ENCODE data around the gene HOXB2.

HOXB2 gene

GRCh38 chr17:48552466-48553189 is 7.7 kb upstream of the HOXB2 start:
- no peak for DNase-seq (ENCODE audit: low read depth in 2 of 2)

GRCh38 chr17:48551596-48552465 is 6.9 kb upstream of the HOXB2 start:
- no peak for DNase-seq (ENCODE audit: low read depth in 2 of 2)

DNA sequence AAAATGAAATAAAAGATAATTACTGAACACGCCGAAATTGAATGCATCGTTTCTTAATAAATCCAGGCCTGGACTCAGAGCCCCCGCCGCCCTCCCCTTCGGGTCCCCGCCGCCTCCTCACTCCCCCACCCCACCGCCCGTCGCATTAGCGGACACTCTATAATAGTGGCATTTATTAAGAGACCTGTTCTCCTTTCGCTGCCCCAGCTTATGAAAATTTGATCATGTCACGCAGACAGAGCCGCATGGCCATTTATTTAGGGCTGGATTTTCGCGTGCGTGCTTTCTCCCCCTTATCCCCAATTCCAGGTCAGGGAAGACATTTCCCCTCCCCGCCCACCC is 6.3 kb upstream of the HOXB2 start:
- no peak for DNase-seq (ENCODE audit: low read depth in 2 of 2)

DNA sequence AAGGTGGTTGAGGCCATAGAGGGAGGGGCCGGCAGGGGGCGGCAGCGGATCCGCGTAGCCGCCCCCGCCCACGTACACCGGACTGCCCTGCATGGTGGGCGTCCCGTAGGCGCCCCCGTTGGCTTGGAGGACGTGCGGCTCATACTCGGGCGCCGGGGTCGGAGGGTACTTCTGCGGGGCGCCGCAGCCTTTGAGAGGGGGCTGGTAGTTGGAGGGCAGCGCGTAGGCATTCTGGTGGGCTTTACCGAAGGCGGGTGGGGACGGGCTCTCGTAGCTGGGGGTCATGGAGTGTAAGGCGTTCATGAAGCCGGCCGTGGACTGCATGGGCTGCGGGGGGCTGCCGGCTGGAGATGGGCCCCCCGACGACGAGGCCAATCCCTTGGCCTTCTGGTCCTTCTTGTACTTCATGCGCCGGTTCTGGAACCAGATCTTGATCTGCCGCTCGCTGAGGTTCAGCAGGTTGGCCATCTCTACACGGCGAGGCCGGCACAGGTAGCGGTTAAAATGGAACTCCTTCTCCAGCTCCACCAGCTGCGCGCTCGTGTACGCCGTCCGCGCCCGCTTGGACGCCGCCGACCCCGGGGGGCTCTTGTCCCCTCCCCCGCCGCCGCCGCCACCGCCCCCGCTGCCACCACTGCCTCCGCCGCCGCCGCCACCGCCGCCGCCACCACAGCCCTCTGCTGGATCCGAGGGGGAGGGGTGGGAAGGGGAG is 5.7 kb upstream of the HOXB2 start:
- DNase-seq (ENCODE audit: low read depth in 2 of 2), result no peak

DNA sequence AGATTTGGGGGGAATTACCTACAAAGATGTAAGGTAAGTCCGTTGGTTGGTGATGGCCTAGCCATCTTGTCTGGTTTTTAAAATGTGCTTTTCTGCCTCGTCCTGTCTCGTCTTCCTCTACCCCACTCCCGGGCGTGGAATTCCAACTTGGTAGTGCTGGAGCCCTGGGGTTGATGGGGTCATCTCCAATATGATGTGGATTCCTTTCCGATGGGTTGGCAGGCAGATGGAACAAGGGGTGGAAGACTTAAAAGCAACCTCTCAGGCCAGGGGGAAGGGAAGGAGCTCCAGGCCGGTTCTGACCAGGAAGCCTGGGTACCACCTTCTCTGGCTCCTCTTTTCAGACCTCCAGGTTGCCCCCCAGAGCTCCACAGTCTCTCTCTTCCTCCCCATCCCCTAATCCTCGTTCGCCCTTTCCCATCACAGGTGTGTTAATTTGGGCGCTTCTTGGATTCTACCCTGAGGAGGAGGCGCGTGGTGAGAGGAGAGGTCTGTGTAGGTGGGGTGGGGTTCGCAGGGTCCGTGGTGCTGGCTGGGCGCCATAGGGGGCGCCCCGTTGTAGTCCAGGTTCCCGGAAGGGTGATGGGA is 5.1 kb upstream of the HOXB2 start:
- no peak for DNase-seq (ENCODE audit: low read depth in 2 of 2)

DNA sequence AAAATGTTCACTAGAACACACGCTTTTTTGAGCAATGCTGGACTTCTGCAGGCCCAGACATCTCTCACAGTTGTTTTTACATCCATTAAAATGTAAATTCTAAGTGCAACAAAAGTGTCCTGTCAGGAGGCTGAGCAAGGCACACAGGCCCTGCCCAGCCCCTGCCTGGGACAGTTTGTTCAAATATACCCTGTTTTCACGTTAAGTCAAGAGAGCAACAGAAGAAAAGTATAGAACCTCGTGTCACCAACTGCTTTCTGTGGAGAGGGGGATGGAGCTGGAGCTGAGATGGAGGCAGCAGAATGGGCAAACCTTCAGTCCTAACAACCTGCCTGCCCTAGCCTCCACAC is 4.3 kb upstream of the HOXB2 start:
- DNase-seq (ENCODE audit: low read depth in 2 of 2), result no peak

DNA sequence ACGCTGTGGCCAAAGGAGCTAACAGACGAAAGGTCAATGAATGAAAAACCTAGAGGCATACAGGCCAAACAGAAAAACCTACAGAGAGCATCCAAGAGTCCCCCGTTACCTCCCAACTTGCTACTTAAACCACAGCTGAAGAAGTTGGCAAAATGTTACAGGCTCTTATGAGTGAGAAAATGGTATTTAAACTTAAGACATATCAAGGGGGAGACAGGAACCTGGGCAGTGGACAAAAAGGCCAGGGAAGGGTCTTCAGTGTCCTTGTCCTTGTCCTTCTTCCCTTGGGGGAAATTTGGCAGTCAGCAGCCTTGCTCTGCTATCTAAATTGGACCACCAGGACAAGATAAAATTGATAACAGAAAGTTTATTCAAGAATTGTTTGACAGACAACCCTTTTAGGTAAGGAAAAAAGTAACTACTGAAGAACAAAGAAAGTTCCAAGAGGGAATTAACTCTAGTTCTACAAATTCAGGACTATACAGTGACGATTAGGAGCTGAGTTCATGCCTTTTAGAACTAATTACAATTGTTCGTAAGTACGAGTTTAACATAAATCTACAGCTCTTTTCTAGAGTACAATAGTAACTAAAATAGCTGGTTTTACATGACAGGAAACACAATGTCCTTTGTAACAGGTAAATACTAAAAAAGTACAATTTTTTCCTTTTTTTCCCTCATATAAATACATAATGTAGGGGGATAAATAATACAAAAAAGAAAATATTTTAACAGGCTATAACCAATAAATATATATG is 3.8 kb upstream of the HOXB2 start:
- no peak for DNase-seq (ENCODE audit: low read depth in 2 of 2)

DNA sequence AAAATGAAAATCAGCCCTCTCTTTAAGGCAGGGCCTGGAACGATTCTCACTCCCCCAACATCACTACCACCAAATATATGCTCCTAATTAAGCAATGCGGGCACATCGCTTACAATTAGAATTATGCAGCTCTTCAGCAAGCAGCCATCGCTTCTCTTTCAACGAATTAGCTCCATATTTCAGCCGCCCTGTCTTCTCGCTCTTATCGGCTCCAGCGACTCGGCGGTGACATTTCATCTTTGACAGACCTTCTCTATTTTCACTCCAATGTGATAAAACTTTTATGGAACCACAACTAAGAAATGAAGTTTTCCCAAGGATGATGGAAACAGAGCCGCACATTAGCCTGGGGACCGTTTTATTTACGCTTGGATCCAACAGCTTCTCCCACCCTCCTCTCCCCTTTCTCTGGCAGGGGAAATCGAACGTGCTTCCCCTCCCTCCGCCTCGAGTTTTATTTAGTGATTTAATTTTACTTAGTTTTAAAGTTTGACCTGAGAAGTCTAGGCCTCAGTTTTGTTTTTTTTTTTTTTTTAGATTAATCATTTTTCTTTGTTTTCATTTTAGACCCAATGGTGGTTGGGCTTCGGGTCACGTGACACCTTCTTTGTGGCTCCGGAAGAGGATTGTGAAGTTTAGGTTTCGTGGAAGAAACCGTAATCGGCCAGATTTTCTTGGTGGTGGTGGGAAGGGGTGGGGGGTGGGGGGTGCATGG is 3.1 kb upstream of the HOXB2 start:
- no peak for DNase-seq (ENCODE audit: low read depth in 2 of 2)

- no peak for DNase-seq (ENCODE audit: low read depth in 2 of 2)
Measured at GRCh38 chr17:48546924-48547807, 2.3 kb upstream of the HOXB2 start.

DNA sequence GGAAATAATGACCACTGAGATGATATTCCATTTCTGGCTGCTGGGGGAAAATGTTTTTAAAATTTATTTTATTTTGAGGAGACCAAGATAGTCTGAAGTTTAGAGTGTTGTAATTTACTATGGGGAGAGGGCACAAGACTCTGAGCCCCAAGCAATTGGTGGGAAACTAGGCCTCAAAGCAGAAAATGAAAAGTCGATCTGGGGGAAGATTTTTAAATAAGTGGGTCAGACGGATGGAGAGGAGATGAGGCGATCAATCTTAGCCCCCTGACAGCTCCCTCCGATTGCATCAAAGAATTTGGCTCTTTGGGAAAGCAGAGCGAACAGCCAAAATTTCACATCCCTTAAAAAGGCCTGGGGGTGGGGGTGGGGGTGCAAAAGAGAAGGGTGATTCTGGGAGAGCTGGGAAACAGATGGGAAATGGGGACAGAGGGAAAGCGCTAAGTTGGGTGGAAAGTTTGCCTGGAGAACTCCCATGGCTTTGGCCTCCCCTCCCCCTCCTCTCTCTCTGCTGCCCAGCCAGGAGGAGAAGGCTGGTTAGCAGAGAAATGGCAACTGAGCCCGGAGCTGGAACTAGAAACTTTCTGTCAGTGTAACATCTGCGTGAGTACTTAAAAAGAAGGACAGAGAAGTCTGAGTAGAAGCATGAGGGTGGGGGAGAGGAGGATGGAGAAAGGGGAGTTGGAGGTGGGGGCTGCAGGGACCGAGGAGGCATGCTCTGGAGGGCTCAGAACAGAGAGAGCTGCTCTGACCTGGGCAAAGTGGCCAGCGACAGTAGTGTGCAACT is 1.4 kb upstream of the HOXB2 start:
- DNase-seq (ENCODE audit: low read depth in 2 of 2), result no peak

DNA sequence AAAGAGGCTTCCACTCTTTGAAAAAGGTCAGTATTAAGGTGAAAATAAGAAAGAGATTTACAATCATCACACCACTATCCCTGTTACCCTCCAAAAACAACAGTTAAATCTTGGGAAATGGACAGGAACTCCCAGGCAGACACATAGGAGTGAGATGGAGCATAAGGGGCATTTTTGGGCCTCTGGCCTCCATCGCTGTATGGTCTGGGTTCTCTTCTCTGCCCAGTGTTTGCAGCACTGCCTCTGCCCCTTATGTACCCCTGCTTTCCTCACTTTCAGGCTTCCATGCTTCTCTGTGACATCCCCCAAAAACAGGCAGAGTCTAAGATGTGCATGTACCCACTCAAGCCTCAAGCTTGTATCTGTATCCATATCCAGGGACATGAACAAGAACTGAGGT is 630 bp upstream of the HOXB2 start:
- no peak for DNase-seq (ENCODE audit: low read depth in 2 of 2)

DNA sequence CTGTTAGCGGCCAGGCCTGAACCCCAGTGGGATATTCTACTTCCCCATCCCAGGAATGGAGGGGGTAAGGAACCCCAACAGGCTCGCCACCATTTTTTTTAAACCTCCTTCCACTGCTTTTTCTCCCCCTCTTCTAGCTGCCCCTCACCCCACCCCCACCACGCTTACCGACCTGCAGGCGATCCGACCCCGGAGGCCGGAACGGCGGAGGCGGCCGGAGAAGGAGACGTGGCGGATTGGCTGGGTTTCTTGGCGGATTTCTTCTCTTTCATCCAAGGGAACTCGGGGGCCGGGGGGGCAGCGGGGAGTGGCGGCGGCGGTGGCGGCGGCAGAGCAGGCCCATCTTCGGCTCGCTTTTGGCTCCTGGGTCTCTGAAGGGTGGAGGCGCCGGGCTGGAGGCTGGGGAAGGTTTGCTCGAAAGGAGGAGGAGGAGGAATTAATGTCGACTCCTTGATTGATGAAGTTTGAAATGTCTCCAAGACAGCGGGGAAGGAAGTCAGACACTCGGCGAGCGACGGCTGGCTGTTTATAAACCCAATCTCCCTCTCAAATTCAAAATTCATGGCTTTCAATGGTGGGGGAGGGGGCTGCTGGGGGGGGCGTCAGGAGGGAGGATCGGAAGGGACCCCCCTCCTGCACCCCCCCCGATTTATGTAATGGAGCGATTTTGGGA is 424 bp downstream of the HOXB2 start:
- DNase-seq (ENCODE audit: low read depth in 2 of 2), result no peak

- DNase-seq (ENCODE audit: low read depth in 2 of 2), result no peak
Measured at GRCh38 chr17:48543854-48544348, 1.0 kb downstream of the HOXB2 start.

GRCh38 chr17:48543107-48543853 is 1.6 kb downstream of the HOXB2 start:
- no peak for DNase-seq (ENCODE audit: low read depth in 2 of 2)

DNA sequence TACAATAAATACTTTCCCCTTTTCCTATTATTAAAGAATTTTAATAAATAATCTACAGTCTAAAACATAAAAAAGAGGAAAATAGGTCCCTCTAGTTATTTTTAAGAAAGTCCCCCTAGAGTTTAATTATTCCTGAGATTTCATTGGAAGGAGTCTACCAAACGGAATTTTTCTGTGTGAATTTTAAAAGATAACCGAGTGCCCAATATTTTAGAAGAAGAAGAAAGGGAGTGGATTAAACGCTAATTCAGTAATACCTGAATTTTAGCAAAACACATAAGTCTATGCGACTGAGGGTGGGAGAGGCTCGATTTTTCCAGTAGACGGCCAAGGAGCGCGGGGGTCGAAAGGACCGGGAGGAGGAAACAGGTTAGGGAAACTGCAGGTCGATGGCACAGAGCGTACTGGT is 2.2 kb downstream of the HOXB2 start:
- DNase-seq (ENCODE audit: low read depth in 2 of 2), result no peak

DNA sequence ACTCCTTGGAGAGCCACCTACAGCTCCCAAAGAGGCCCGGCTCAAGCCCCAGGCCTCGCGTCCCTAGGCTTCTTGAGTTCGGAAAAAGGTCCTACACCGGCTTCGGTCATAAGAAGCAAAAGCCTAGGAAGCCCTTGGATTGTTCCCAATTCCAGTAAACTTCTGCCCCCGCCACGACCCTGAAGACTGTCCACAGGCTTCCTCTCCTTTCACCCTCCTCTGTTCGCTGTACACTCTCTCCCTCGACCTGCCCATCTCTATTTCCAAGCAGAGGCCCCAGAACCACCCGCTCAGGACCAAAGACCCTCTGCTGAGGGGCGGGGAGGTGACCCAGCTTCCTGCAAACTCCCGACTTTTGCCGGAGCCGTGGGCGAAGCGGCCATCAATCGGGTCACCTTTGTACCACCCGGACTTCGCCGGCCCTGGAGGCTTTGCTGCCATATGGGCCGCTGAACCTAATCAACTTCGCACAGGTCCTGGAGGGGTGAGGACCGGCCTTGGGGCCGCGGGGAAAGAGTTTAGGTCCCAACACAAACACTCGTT is 2.7 kb downstream of the HOXB2 start:
- no peak for DNase-seq (ENCODE audit: low read depth in 2 of 2)

DNA sequence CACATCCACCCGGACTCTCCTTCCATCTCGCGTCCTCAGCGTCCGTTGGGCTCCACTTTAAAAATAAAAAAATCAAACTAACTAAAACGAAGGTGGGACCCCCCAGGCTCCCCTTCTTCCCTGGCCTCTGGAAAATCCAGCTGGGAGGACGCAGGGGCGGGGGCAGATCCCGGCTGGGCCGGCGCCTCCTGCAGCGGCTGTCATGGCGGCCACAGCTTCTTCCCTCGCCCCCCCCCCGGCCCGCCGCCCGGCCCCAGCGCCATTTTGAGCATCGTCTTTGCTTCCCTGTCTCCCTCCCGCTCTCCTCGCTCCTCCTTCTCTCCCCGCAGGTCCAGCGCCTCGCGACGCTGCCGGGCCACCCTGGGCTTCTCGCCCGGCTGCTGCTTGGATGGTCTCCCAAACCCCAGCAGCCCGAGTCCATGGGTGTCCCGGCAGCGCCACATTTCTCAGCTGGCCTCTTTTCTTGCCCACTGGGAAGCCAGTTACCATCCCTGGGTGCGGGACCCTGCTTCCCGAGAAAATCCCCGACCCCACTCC is 3.3 kb downstream of the HOXB2 start:
- no peak for DNase-seq (ENCODE audit: low read depth in 2 of 2)
